ENCODE measurements around the gene MYO9B.

The MYO9B gene

GRCh38 chr19:17246681-17247425 is 171.3 kb downstream of the MYO9B start:
- peak; percentile 41 for DNase-seq (ENCODE audit: low read depth)
- no peak for TF ChIP-seq CTCF (conservative IDR thresholded peaks at IDR 0.05; ENCODE audit: control insufficient read depth, insufficient read depth, low read depth, low read length)
- peak overlapping the region; percentile 35 for H3K4me3 ChIP-seq (ENCODE audit: control insufficient read depth, low read depth, low read length)

DNA sequence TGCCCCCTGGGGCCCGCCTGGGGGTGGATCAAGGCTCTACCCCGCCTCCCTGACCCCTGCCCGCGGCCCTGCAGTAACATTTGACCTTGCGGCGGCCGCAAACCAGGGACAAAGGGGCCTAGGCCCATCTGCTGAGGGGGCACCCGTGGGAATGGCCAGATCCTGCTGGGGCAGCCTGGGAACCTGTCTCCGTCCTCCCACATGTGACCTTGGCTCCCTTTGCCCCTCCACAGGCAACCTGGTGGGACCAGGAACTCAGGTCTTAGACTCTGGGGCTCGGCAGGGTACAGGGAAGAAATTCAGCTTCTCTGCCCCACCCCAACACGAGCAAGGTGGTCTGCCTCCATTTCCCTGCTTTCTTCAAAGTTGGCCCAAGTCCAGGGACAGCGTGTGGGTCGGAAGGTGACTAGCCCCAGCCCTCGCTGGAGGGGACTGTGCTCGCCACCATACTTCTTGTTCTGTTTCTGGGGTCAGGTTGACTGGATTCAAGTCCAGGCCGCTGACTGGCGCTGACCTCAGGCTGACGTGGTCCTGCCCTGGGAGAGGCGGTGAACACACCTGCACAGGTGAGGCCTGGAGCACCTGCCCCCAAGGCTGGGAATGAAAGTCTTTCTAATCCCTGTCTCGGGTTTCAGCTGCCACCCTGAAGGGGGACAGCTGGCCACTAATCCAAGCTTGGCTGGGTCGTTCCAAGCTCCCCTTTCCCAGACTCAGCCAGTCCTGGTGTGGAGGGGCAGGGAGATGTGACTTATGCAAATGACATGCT is 172.6 kb downstream of the MYO9B start:
- H3K4me3 ChIP-seq (ENCODE audit: control insufficient read depth, low read depth, low read length): no peak overlapping the region
- TF ChIP-seq CTCF (conservative IDR thresholded peaks at IDR 0.05; ENCODE audit: control insufficient read depth, insufficient read depth, low read depth, low read length): no peak
- DNase-seq (ENCODE audit: low read depth): no peak

GRCh38 chr19:17249887-17250548 is 174.4 kb downstream of the MYO9B start:
- DNase-seq (ENCODE audit: low read depth): no peak
- TF ChIP-seq CTCF (conservative IDR thresholded peaks at IDR 0.05; ENCODE audit: control insufficient read depth, insufficient read depth, low read depth, low read length): no peak

GRCh38 chr19:17254636-17255035 is 179.1 kb downstream of the MYO9B start:
- TF ChIP-seq CTCF (conservative IDR thresholded peaks at IDR 0.05; ENCODE audit: control insufficient read depth, insufficient read depth, low read depth, low read length): no peak
- H3K4me3 ChIP-seq (ENCODE audit: control insufficient read depth, low read depth, low read length): no peak overlapping the region
- no peak for DNase-seq (ENCODE audit: low read depth)

More at GRCh38 chr19:17249887-17250548, 174.4 kb downstream of the MYO9B start:
- no peak overlapping the region for H3K4me3 ChIP-seq (ENCODE audit: control insufficient read depth, low read depth, low read length)

DNA sequence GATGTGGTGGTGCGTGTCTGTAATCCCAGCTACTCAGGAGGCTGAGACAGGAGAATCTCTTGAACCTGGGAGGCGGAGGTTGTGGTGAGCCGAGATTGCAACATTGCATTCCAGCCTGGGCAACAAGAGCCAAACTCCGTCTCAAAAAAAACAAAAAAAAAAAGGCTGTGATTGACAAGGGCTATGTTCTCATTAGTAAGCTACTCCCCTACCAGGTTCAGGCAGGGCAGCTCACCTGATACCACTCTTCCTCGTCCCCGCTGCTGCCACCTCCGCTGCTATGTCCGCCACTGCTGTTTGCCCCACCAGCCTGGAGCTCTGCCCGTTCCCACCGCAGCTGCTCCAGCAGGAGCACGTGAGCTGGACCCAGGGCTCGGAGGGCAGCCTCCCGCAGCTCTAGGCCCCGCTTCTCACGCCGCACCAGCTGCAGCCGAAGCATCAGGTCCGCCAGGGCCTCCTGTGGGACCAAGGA is 179.6 kb downstream of the MYO9B start:
- no peak overlapping the region for H3K4me3 ChIP-seq (ENCODE audit: control insufficient read depth, low read depth, low read length)

More for the DNA sequence above, 179.6 kb downstream of the MYO9B start:
- DNase-seq (ENCODE audit: low read depth): no peak
- no peak for TF ChIP-seq CTCF (conservative IDR thresholded peaks at IDR 0.05; ENCODE audit: control insufficient read depth, insufficient read depth, low read depth, low read length)
